GM19193 (cell line): ENCODE measurements around the gene LRRC32.

Experiments
- POLR2A ChIP-seq: IDR thresholded peaks from 4 replicates; pipeline ENCODE4 v1.6.1; 2011; ENCODE audit not compliant: insufficient read depth, insufficient read length; ENCODE audit errors: extremely low read depth

Gene LRRC32

GRCh38 chr11:76614471-76615179, 55.9 kb downstream of the LRRC32 start:
- TF ChIP-seq POLR2A = no peak

GRCh38 chr11:76613901-76614300, 56.6 kb downstream of the LRRC32 start:
- TF ChIP-seq POLR2A = no peak

- TF ChIP-seq POLR2A = no peak
These were observed 58.3 kb downstream of the LRRC32 start for GRCh38 chr11:76612226-76612625.

- TF ChIP-seq POLR2A = no peak
These were observed 59.6 kb downstream of the LRRC32 start for GRCh38 chr11:76610871-76611475.

GRCh38 chr11:76610371-76610770, 60.2 kb downstream of the LRRC32 start:
- TF ChIP-seq POLR2A = no peak

GRCh38 chr11:76609736-76610370, 60.7 kb downstream of the LRRC32 start:
- TF ChIP-seq POLR2A = no peak
